Stimulated activated CD8-positive, alpha-beta memory T cell treated with anti-CD3 and anti-CD28 coated beads, Interleukin-7, amount 100 ng/mL, for 1 hour (primary cell): Measurements from ENCODE around the gene PAX3.
"Not testable (repeated sequence)": the region's sequence is repeated elsewhere in the genome, so short reads cannot be mapped to it uniquely, and the experiment has no call there.

Experiments
- DNase-seq, 2 donors: peaks; one replicate each; pipeline ENCODE4 v3.0.0-alpha.2; 2020; ENCODE audit warnings: low read depth in 2 of 2

Gene PAX3

DNA sequence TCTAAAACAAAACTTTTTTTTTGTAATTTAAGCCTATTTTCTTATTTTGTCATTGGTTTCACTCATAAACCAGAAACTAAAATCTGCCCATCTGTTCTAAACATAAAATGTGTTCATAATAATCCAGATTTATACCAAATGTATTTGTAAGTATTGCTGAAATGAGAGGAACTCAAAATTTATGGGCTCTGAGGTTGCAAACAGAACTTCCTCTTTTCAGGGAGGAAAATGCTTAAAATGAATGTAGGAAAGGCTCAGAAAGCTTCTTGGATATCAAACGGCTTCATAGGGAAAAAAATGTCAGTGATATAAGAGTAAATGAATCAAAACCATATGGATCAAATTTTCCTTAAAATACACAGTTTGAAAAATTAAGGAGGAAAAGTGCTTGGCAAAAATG lies 83.9 kb downstream of the PAX3 start:
- DNase-seq, result no peak

DNA sequence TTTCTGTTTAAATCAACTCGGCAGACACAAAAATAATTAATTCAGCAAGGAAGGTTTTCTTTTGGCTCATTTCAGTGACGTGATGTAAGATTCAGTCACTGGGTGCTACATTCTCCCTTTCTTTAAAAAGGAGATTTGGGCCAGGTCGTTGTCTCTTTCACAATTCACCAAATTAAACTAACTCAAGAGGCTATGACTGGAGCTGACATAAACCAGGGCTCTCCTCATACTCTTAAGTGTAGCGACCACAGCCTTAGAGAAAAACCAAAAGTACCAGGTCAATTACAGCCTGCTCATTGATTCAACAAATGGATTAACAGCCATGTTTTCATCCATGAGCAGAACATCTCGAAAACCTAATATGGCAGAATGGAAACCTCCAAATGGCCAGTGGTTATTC lies 85.7 kb downstream of the PAX3 start:
- DNase-seq, result no peak

DNA sequence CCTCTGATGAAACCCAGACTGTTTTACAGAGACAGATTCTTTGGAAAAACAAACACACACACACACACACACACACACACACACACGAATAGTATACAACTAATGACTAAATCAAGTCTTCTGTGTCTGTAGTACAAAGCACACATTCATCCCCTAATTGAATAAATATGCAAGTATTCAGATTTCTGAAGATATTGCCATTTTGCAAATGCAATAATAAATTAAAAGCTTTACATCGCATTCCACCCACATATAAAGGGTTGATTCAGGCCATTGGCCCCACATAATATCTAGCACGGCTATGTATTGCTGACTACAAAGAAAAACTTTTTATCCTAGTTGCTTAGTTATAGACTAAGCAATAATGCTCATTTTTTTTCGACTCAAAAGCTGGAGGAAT lies 86.2 kb downstream of the PAX3 start:
- no peak for DNase-seq

DNA sequence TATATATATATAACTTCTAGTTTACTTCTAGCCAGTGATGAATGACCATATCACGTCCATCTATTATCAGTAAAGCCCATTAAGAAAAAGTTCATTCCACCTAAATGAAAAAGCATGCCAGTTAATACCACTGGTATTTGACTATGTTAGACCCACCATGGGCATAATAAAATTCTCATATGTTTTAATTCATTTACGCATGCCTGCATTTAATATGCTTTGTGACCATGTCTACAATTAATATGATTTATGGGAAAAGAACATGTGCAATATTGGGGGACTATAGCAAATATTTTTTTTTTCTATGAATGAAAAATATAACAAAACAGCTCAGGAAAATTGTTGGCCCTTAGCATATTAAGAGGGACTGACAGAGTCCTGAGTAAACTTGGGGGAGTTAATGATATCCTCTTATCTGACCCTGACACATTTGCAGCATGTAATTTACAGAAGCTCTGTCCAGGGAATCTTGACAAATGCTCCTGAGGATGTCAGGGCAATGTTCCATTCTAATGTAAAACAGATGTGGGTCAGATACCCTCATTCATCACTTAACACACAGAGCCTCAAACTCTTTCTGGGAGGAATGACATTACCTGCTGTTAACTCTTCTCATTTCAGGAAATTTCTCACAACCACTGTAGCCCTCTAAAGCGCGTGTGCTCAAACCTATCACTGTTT lies 90.6 kb downstream of the PAX3 start:
- no peak for DNase-seq

DNA sequence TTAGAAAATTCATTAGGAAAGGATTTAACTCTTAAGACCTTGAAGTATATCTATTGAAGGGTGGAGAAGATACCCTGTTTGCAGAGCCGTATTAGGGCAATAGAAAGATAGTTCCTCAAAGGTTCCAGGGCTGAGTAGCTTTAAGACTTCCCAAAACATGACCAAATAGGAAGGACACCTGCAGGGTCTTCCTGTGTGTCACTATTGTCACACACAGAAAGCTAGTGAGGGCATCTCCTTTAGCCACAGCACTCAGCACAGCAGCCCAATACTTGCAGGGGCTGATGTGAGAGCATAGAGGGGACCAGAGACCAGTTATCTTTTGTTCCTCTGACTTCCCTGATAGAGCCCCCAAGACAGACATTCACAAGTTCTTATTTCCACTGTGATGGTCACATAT lies 93.7 kb downstream of the PAX3 start:
- DNase-seq, result no peak

DNA sequence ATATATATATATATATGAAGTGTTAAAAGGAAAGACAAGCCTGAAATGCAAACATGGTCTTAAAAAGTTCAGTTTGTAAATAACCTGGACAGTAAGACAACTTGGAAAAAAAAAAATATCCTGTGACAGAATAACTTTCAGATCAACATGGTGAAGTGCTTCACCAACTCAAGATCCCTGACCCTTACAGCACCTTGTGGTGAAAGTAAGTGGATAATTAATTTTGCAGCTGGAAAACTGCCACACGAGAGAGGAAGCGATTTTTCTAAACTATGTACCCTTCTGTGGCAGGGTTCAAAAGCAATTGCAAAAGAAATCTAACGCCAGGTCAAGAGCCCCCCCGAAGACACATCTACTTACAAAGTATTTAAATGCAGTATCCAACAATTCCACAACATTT lies 95.8 kb downstream of the PAX3 start:
- DNase-seq, result no peak

DNA sequence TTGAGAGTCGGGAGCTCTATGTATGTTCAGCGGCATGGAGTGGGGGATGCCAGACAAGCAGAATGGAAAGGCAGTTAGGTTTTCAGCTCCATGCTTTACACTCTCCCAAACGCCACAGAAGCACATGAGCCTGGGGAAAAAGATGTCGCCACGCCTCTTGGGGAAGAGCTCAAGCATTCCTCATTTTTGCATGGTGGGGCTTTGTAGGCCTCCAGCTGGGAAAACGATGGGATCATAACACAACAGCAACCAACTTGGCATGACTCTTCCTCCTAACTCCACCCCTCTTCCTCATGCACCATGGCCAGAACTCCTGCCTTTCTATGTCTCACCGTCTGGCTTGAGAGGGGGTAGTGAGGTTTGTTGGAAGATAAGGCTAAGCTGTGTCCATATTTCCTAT lies 102.6 kb downstream of the PAX3 start:
- DNase-seq, result no peak

DNA sequence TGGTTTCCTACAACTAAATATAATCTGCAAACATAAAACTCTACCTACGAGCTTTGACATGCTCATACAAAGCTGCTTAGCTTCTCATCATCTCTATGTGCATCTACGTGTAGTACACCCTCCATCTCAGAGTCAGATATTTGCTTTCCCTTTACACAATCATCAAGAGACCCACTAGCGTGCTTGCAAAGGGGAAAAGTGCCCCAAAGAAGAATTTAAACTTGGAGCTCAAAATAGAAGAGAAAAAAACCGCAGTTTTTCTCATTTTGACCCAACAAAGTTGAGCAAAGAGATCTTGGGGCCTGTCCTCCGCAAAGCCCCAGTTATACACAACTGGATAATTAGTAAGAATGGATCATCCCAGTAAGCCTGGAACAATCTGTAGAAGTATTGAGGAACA lies 104.1 kb downstream of the PAX3 start:
- DNase-seq, result no peak

DNA sequence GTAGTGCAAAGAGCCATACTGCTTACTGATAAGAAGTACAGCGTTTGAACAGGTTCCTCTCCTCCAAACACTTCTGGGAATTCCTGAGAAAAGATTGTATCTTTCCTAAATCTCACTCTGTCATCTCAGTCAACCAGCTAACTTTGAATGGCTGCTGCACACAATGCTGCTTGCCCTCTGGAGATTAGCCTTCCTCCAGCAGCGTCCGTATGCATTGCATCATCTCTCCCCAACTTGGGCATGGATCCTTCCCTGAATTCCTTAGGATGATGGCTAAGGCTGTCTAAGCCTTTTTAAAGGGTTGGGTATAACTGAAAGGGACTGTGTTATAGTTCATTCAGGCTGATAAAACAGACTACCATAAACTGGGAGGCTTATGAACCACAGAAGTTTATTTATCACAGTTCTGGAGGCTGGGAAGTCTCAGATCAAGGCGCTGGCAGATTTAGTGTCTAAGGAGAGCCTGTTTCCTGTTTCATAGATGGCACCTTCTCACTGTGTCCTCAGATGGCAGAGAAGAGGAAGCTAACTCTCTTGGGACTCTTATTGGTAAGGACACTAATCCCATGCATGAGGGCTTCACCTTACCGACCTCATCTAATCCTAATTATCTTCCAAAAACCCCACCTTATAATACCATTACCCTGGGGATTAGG lies 105.3 kb downstream of the PAX3 start:
- no peak for DNase-seq

DNA sequence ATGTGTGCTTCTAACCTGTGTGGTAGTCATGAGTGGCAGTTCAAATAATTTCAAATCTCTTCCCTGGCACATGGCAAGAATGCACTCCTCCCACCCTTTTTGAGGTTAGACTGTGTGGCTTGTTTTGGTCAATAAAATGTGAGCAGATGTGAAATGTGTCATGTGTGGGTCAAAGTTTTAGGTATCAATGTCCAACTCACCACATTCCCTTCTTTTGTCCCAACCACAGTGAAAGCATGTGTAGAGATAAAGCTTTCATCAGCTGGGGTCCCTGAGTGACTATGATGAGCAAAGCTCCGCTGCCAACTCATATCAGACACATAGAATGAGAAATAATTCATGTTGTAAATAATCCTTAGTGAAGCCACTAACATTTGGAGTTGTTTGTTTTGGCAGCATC lies 118.2 kb downstream of the PAX3 start:
- no peak for DNase-seq

DNA sequence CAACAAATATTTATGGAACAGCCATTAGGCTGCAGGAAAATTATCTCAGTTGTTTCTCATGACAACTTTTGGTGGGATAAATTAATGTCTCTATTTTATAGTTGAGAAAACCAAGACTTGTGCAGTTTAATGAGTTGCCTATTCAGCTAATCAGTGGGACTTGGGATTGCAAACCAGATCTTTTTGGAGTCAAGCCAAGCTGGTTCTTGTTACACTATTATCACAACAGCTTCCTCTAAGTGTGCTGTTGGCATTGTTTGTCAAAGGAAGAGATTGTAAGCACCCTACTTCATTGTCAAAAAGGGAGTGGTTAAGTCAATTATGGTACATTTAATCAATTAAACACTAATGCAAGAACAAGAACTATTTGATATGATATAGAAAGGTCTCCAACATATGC lies 119.2 kb downstream of the PAX3 start:
- no peak for DNase-seq

DNA sequence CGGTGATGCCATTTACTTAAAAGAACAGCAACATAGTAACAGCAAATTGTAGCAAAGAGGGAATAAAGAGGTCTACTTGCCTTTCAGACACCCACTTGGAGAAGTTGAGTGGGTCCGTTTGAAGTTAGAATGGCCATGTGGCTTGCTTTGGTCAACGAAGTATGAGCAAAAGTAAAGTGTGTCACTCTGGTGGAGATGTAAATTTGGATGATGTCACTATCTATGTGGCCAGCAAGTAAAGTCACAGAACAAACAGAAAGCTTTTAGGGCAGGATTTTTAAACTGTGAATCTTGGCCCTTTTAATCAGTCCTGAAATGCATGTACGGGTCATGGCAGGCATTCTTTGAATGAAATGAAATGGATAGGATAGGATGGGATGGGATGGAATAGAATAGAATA lies 120.3 kb downstream of the PAX3 start:
- no peak for DNase-seq

DNA sequence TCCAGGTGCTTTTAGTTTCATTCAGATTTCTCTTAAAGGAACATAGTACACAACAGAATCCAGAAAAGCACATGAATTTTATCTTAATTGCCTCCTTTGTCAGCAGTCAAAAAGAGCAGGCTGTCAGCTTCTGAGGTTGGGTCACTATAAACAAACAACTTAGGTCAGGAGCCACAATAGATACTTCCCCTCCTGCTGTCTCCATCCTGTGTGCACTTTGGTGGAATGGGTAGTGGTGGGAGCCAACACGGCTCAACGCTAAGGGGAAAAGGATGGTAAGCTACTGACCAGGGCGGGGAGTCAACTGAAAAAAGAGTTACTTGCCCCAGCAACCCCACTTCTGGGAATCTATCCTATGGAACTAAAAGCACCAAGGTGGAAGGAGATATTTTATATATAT lies 121.9 kb downstream of the PAX3 start:
- no peak for DNase-seq

DNA sequence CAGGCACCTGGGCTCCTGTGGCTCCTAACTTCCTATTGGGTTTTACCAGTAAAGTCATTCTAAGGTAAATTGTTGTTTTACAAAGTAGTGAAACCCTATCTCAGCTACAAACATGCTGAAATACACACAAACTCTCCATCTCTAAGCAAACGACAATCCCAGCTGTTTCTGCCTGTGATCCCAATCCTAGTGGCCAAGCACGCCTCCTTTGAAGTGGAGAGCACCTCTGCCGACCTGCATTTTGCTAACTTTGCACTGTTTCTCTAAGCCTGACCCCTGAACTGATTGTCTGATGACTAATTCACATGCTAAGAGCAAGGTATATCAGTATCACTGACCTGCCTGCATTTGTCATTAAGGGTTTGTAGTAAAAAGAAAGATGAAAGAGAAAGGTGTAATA lies 124.3 kb downstream of the PAX3 start:
- DNase-seq, result no peak

DNA sequence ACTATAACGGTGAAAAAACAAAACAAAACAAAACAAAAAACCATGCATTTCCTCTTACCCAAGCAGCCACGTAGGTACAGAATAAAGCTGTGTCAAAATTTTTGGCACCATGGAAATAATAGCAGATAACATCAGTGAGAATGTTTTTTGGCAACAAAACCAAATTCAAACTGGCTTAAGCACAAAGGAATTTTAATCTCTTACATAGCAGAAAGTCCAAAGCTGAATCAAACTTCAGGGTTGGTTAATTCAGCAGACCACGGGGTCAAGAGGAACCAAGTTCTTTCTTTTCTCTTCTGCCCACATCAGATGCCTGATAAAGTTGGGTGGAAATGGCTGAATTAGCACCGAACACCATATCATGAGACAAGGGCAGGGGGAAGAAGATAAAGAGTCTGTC lies 129.5 kb downstream of the PAX3 start:
- DNase-seq, result no peak

DNA sequence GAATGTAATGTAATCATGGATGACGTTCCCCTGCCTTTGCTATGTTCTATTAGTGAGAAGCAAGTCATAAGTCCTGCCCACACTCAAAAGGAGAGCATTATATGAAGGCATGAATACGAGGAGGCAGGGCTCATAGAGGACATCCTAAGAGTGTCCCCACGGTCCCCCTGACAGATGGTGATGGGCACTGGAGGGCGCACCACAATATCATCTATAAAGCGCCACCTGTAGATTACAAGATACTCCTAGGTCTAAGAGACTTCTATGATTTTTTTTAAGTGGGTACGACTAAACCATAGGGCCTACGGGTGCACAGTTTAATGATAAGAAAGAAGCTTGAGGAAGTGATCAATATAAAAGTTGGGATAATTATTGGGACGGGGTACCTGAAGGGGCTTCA lies 131.0 kb downstream of the PAX3 start:
- no peak for DNase-seq

DNA sequence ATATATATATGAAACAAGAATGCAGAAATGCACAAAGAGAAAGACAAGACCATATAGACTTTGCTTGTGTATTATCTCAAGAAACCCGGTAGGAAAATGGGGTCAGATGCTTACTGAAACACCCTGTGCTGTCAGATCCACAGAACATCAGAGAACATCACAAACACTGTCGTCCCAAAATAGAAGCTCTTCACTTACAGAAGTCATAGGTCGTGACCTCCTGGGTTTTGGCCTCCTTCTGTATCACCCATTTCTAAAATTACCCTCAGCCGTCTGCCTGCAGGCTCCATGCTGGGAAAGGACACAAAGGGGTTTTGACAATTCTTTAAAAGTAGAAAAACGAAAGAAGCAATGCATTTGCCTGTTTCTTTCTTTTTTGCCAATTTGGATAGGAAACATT lies 137.9 kb downstream of the PAX3 start:
- no peak for DNase-seq

DNA sequence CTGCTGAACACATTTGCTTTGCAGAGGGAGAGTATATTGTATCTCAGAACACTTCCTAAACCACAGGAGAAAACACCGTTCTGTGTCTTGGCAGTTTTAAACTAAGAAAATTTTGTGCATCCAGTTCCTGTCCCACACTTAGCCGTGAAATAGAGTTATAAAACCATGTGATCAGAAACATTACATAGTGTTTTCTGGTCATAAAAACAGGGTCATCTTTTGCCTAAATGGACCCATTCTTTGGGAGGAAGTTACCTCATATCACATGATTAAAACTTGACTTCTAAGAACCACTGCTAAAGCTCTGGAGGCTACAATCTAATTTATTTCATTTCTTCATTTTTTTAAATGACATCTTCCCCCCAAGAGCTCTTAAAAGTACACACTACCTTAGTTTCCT lies 138.7 kb downstream of the PAX3 start:
- DNase-seq, result no peak

DNA sequence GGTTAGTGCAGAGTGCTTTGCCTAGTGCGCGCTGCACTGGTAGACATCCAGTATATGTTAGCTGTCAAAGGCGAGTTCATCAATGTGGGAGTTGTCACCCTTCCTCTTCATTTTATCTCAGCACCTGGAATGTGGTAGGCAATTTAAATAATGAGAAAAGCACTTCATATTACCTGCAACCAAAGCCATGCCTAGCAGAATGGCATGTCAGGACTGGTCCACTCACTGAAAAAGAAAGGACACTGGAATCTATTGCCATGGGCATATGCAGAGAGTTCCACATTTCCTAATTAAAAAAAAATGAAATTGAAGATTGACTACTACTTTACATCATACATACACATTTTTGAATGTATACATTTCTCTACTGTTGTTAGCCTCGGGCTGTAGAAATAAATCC lies 139.6 kb downstream of the PAX3 start:
- no peak for DNase-seq

DNA sequence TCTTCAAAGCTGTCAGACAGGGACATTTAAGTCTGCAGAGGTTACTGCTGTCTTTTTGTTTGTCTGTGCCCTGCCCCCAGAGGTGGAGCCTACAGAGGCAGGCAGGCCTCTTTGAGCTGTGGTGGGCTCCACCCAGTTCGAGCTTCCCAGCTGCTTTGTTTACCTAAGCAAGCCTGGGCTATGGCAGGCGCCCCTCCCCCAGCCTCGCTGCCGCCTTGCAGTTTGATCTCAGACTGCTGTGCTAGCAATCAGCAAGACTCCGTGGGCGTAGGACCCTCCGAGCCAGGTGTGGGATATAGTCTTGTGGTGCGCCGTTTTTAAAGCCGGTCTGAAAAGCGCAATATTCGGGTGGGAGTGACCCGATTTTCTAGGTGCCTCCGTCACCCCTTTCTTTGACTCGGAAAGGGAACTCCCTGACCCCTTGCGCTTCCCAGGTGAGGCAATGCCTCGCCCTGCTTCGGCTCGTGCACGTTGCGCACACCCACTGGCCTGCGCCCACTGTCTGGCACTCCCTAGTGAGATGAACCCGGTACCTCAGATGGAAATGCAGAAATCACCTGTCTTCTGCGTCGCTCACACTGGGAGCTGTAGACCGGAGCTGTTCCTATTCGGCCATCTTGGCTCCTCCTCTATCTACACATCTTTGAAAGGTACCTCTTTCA lies 143.7 kb downstream of the PAX3 start:
- DNase-seq, result not testable (repeated sequence)
